CD4-positive, alpha-beta T cell (primary cell): ENCODE measurements around the gene IDS. TPM values are rescaled to one million over a fixed set of nuclear protein-coding genes. Genes with fewer than 3 reads are reported as not detected.

ENCODE experiments used
- ATAC-seq: fragments of 200-7000 bp; cut with Tn5 transposase; one replicate; pipeline ENCODE4 v1.10.0; 2022; ENCODE audit warnings: mild to moderate bottlenecking; ENCODE audit not compliant: poor library complexity
- CTCF ChIA-PET: fragments of 350-600 bp; sonication (Branson Sonifier 250); formaldehyde crosslinking; loops from one replicate; lab custom pipeline; 2021; ENCODE audit warnings: antibody characterized with exemption, inconsistent platforms; lab: Charles Lee
- POLR2A ChIA-PET: fragments of 350-600 bp; sonication (Branson Sonifier 250); formaldehyde crosslinking; loops from one replicate; lab custom pipeline; 2021; ENCODE audit warnings: antibody characterized with exemption, inconsistent platforms; lab: Charles Lee
- DNase-seq, 14 experiments: peaks; one replicate each; pipeline ENCODE4 v3.0.0-alpha.2; 2013 to 2020; ENCODE audit warnings: mixed read lengths in 2 of 14
- H3K27ac ChIP-seq, 2 donors: one replicate each; pipeline versions ENCODE4 v1.5.1 to v1.7.0; 2013; ENCODE audit warnings: low read length in 2 of 2, low read depth in 1 of 2, mild to moderate bottlenecking in 1 of 2
- H3K27me3 ChIP-seq, 2 experiments: 1 replicate in 1 of 2; 2 replicates in 1 of 2; pipeline versions ENCODE4 v1.6.1 to v1.7.0; 2013; ENCODE audit warnings: low read length in 2 of 2, control low read depth in 1 of 2, mild to moderate bottlenecking in 1 of 2, moderate library complexity in 1 of 2; ENCODE audit not compliant: insufficient read depth in 2 of 2, control insufficient read depth in 1 of 2
- H3K36me3 ChIP-seq: one replicate; pipeline ENCODE4 v1.6.1; 2013; ENCODE audit warnings: low read length, control low read depth; ENCODE audit not compliant: insufficient read depth
- H3K4me1 ChIP-seq: one replicate; pipeline ENCODE4 v1.6.1; 2013; ENCODE audit warnings: low read length, control low read depth; ENCODE audit not compliant: insufficient read depth
- H3K4me3 ChIP-seq: one replicate; pipeline ENCODE4 v1.5.1; 2013; ENCODE audit warnings: mild to moderate bottlenecking, low read length, moderate library complexity
- H3K9me3 ChIP-seq, 2 experiments: 1 replicate in 1 of 2; 2 replicates in 1 of 2; pipeline versions ENCODE4 v1.6.1 to v1.7.0; 2013; ENCODE audit warnings: low read length in 2 of 2, mild to moderate bottlenecking in 2 of 2, control low read depth in 1 of 2, moderate library complexity in 1 of 2; ENCODE audit not compliant: control insufficient read depth in 1 of 2, insufficient read depth in 1 of 2
- H3K27ac Mint-ChIP-seq: one replicate; pipeline ENCODE4 v1.8.0; 2020; ENCODE audit warnings: mixed read lengths
- H3K27me3 Mint-ChIP-seq: one replicate; pipeline ENCODE4 v1.8.0; 2021; ENCODE audit warnings: mixed read lengths
- H3K36me3 Mint-ChIP-seq: one replicate; pipeline ENCODE4 v1.8.0; 2021; ENCODE audit warnings: low read depth, mixed read lengths
- H3K4me1 Mint-ChIP-seq: one replicate; pipeline ENCODE4 v1.8.0; 2021; ENCODE audit warnings: low read depth, mixed read lengths
- H3K4me3 Mint-ChIP-seq: one replicate; pipeline ENCODE4 v1.8.0; 2020; ENCODE audit warnings: mild to moderate bottlenecking, mixed read lengths
- H3K9me3 Mint-ChIP-seq: one replicate; pipeline ENCODE4 v1.8.0; 2020; ENCODE audit warnings: mixed read lengths
- intact Hi-C, 2 experiments: fragments of 100-400 bp; cut with DNase I in 1 of 2; cut with micrococcal nuclease in 1 of 2; formaldehyde crosslinking; loops; one replicate each; pipeline versions ENCODE4 v1.15.1 to v1.9.0; 2023 to 2025; cut with DNase I, micrococcal nuclease
- total RNA-seq, 174 experiments: library from RNA in 2 of 174; stranded (reverse) in 2 of 174; gene quantifications; one replicate each; pipeline ENCODE4 v1.2.3 and lab custom pipeline; 2021 to 2026
- TF ChIP-seq, protein P1 (sequence below): fragments of 200-600 bp; IDR thresholded peaks from one replicate; pipeline ENCODE4 v1.8.0; 2022; ENCODE audit warnings: antibody characterized with exemption, mild to moderate bottlenecking

Gene IDS
- total RNA-seq, 2 experiments from 2014 or later = 256 to 260 TPM

DNA sequence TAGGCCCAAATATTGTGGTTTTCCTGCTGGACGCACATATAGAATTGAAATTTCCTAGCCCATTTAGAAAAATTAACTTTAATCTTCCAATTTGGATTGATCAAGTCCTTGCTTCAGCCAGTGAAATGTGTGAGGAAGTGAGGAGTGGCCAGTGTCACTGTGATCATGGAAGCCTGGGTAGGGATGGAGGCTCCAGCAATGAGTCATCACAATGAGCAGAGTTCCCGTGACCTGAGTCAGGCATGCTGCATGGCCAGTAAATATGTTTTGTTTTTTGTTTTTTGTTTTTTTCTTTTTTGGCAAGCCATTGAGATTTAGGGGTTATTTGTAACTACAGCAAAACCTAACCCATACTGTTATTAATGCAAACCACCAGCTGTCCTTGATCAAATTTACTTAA, 52.1 kb downstream of the IDS start:
- Mint-ChIP-seq H3K36me3 (no peaks in the 10 kb centered on the region), H3K27ac (no peak overlapping the region), H3K4me3 (no peak overlapping the region), H3K4me1 (no peaks in the 10 kb centered on the region), H3K27me3 (peaks cover 6% of the 10 kb centered on the region), H3K9me3 (peaks cover 2% of the 10 kb centered on the region)
- no peak overlapping the region for H3K27ac ChIP-seq
- no peaks in the 10 kb centered on the region for H3K36me3 ChIP-seq
- H3K9me3 ChIP-seq = no peaks in the 10 kb centered on the region
- POLR2A ChIA-PET = no interaction called here
- no peaks in the 10 kb centered on the region for H3K27me3 ChIP-seq
- intact Hi-C loops = no loop called here
- ATAC-seq (no peak), DNase-seq (no peak)
- TF ChIP-seq, protein P1, sequence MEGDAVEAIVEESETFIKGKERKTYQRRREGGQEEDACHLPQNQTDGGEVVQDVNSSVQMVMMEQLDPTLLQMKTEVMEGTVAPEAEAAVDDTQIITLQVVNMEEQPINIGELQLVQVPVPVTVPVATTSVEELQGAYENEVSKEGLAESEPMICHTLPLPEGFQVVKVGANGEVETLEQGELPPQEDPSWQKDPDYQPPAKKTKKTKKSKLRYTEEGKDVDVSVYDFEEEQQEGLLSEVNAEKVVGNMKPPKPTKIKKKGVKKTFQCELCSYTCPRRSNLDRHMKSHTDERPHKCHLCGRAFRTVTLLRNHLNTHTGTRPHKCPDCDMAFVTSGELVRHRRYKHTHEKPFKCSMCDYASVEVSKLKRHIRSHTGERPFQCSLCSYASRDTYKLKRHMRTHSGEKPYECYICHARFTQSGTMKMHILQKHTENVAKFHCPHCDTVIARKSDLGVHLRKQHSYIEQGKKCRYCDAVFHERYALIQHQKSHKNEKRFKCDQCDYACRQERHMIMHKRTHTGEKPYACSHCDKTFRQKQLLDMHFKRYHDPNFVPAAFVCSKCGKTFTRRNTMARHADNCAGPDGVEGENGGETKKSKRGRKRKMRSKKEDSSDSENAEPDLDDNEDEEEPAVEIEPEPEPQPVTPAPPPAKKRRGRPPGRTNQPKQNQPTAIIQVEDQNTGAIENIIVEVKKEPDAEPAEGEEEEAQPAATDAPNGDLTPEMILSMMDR = no peak
- CTCF ChIA-PET = no interaction called here
- H3K4me1 ChIP-seq = no peaks in the 10 kb centered on the region
- no peak overlapping the region for H3K4me3 ChIP-seq

DNA sequence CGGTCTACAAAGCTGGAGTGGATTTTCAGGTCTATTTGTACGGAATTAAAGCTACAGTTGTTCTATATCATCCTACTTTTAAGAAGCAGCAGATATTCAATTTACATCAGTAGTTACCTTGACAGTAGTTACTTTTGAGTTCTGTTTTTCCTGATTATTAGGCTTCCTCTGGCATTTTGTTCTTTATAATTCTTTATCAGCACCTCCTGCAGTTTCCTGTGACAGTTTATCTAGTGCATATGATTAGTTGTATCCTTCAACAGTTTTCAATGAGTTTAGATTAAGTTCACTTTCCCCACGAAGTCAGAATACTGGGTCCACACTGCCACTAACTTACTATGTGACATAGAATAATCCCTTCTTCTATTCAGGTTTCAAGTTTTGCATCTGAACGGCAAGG, 71.7 kb downstream of the IDS start:
- Mint-ChIP-seq H3K4me1 (no peaks in the 10 kb centered on the region), H3K27me3 (peaks cover 3% of the 10 kb centered on the region), H3K9me3 (no peaks in the 10 kb centered on the region), H3K4me3 (no peak overlapping the region), H3K36me3 (no peaks in the 10 kb centered on the region), H3K27ac (no peak overlapping the region)
- CTCF ChIA-PET = no interaction called here
- Histone ChIP-seq H3K27me3 (no peaks in the 10 kb centered on the region), H3K27ac (no peak overlapping the region), H3K4me1 (no peaks in the 10 kb centered on the region), H3K4me3 (no peak overlapping the region), H3K9me3 (no peaks in the 10 kb centered on the region), H3K36me3 (no peaks in the 10 kb centered on the region)
- DNase-seq = no peak
- no peak for ATAC-seq
- POLR2A ChIA-PET = no interaction called here
- TF ChIP-seq, protein P1 = no peak
- intact Hi-C loops = no loop called here

DNA sequence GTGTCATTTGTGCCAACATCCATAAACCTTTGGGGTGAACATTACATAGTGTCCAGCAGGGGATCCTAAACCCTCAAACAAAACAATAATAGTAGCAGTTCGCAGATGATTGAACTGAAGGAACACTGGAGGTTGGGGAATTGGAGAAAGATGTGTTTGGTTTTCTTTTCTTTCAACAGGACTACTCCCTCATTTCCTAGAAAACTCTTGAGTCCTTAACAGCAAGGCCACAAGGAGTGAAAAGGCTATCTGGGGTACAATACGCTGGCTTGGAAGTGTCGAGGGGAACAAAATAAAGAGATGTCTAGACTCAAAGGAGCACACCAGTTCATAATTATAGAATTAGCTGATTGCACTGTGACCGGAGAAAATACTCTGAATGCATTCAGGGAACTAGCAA, 72.1 kb downstream of the IDS start:
- TF ChIP-seq, protein P1 = no peak
- Mint-ChIP-seq H3K4me3 (no peak overlapping the region), H3K4me1 (no peaks in the 10 kb centered on the region), H3K36me3 (no peaks in the 10 kb centered on the region), H3K27me3 (peaks cover 3% of the 10 kb centered on the region), H3K27ac (no peak overlapping the region), H3K9me3 (no peaks in the 10 kb centered on the region)
- intact Hi-C loops = no loop called here
- H3K4me1 ChIP-seq = no peaks in the 10 kb centered on the region
- no peak for DNase-seq
- ChIA-PET CTCF (no interaction called here), POLR2A (no interaction called here)
- no peak overlapping the region for H3K27ac ChIP-seq
- H3K9me3 ChIP-seq = no peaks in the 10 kb centered on the region
- ATAC-seq = no peak
- H3K4me3 ChIP-seq = no peak overlapping the region
- no peaks in the 10 kb centered on the region for H3K36me3 ChIP-seq
- no peaks in the 10 kb centered on the region for H3K27me3 ChIP-seq

Other genes with a start within 250 kb of the IDS start
- 10 to 100 TPM; 63.1 to 68.5 TPM for gene EOLA1, start 35.7 kb upstream of the IDS start, total RNA-seq
- gene HSFX3, start 44.6 kb upstream of the IDS start, total RNA-seq = not detected
- gene MAGEA9B, start 82.2 kb upstream of the IDS start, total RNA-seq = not detected
- not detected for gene HSFX2, start 90.0 kb upstream of the IDS start, total RNA-seq
- gene TMEM185A, start 126.5 kb upstream of the IDS start, total RNA-seq = 1 to 10 TPM; 6.3 to 7.2 TPM
- gene MAGEA11, start 206.8 kb upstream of the IDS start, total RNA-seq = not detected